WTC11 (cell line): ENCODE measurements around the gene WWC1. TPM values are rescaled to one million over a fixed set of nuclear protein-coding genes. Genes with fewer than 3 reads are reported as not detected.

Experiments
- ATAC-seq: fragments of 200-7000 bp; cut with Tn5 transposase; 2 replicates; pipeline ENCODE4 v1.10.0; 2021; ENCODE audit warnings: mild to moderate bottlenecking, moderate library complexity
- CTCF ChIA-PET: fragments of 300-600 bp; sonication (Branson Sonifier 250); formaldehyde crosslinking; loops from one replicate; lab custom pipeline; 2021; ENCODE audit warnings: antibody characterized with exemption; lab: Charles Lee
- POLR2A ChIA-PET: fragments of 350-600 bp; sonication (Branson Sonifier 250); formaldehyde crosslinking; loops from one replicate; lab custom pipeline; 2021; ENCODE audit warnings: antibody characterized with exemption; lab: Charles Lee
- DNase-seq: peaks from one replicate; pipeline ENCODE4 v3.0.0; 2021; ENCODE audit warnings: low spot score
- H3K27ac Mint-ChIP-seq: 2 replicates; pipeline ENCODE4 v1.8.0; 2021; ENCODE audit warnings: mixed read lengths
- H3K27me3 Mint-ChIP-seq: 2 replicates; pipeline ENCODE4 v1.8.0; 2021; ENCODE audit warnings: low read depth, mild to moderate bottlenecking, moderate library complexity, mixed read lengths
- H3K36me3 Mint-ChIP-seq: 2 replicates; pipeline ENCODE4 v1.8.0; 2021; ENCODE audit warnings: mixed read lengths
- H3K4me1 Mint-ChIP-seq: 2 replicates; pipeline ENCODE4 v1.8.0; 2022; ENCODE audit warnings: mixed read lengths
- H3K4me3 Mint-ChIP-seq: 2 replicates; pipeline ENCODE4 v1.8.0; 2021; ENCODE audit warnings: mild to moderate bottlenecking, moderate library complexity, mixed read lengths
- H3K9me3 Mint-ChIP-seq: 2 replicates; pipeline ENCODE4 v1.8.0; 2021; ENCODE audit warnings: mixed read lengths
- ATF1 ChIP-seq: sonication (generic); formaldehyde crosslinking; IDR thresholded peaks from 2 replicates; pipeline ENCODE4 v1.8.1; 2023; ENCODE audit warnings: mild to moderate bottlenecking, moderate library complexity, missing genetic modification reagents
- ATF3 ChIP-seq: sonication (generic); formaldehyde crosslinking; conservative IDR thresholded peaks from 2 replicates; pipeline ENCODE4 v1.8.1; 2022; ENCODE audit warnings: mild to moderate bottlenecking, missing genetic modification reagents
- E2F5 ChIP-seq: sonication (generic); formaldehyde crosslinking; IDR thresholded peaks from 2 replicates; pipeline ENCODE4 v1.8.1; 2022; ENCODE audit warnings: mild to moderate bottlenecking, moderate library complexity, missing genetic modification reagents
- EMX1 ChIP-seq: fragments of 250-450 bp; sonication (Bioruptor Pico); IDR thresholded peaks from 2 replicates; pipeline ENCODE4 v1.8.0; 2021; ENCODE audit warnings: mild to moderate bottlenecking
- ERG ChIP-seq: fragments of 250-450 bp; sonication (Bioruptor Pico); IDR thresholded peaks from 2 replicates; pipeline ENCODE4 v1.8.0; 2021; ENCODE audit warnings: mild to moderate bottlenecking
- MLX ChIP-seq: sonication (generic); formaldehyde crosslinking; IDR thresholded peaks from 2 replicates; pipeline ENCODE4 v1.8.1; 2023; ENCODE audit warnings: mild to moderate bottlenecking, missing genetic modification reagents, moderate library complexity
- NR2C2 ChIP-seq: sonication (generic); formaldehyde crosslinking; IDR thresholded peaks from 2 replicates; pipeline ENCODE4 v1.8.0; 2022; ENCODE audit warnings: mild to moderate bottlenecking, missing genetic modification reagents
- PRRX2 ChIP-seq: fragments of 250-450 bp; sonication (Bioruptor Pico); IDR thresholded peaks from 2 replicates; pipeline ENCODE4 v1.8.0; 2021; ENCODE audit warnings: mild to moderate bottlenecking
- RELA ChIP-seq: sonication (generic); formaldehyde crosslinking; IDR thresholded peaks from 2 replicates; pipeline ENCODE4 v1.8.1; 2022; ENCODE audit warnings: missing genetic modification reagents, mild to moderate bottlenecking, borderline replicate concordance
- TEAD4 ChIP-seq: sonication (generic); formaldehyde crosslinking; IDR thresholded peaks from 2 replicates; pipeline ENCODE4 v1.8.0; 2022; ENCODE audit warnings: mild to moderate bottlenecking, missing genetic modification reagents
- USF1 ChIP-seq: sonication (generic); formaldehyde crosslinking; IDR thresholded peaks from 2 replicates; pipeline ENCODE4 v1.8.0; 2022; ENCODE audit warnings: mild to moderate bottlenecking, missing genetic modification reagents
- USF2 ChIP-seq: sonication (generic); formaldehyde crosslinking; IDR thresholded peaks from 2 replicates; pipeline ENCODE4 v1.8.1; 2023; ENCODE audit warnings: mild to moderate bottlenecking, missing genetic modification reagents, moderate library complexity
- ZNF219 ChIP-seq: sonication (generic); formaldehyde crosslinking; IDR thresholded peaks from 2 replicates; pipeline ENCODE4 v1.8.0; 2023; ENCODE audit warnings: missing genetic modification reagents, mild to moderate bottlenecking, borderline replicate concordance
- ZNF512 ChIP-seq: sonication (generic); formaldehyde crosslinking; IDR thresholded peaks from 2 replicates; pipeline ENCODE4 v1.8.1; 2022; ENCODE audit warnings: missing genetic modification reagents, borderline replicate concordance
- ZSCAN18 ChIP-seq: fragments of 250-450 bp; sonication (Bioruptor Pico); IDR thresholded peaks from 2 replicates; pipeline ENCODE4 v2.1.2; 2022; ENCODE audit warnings: mild to moderate bottlenecking, moderate library complexity
- total RNA-seq: library from RNA; stranded (reverse); gene quantifications from 3 replicates; pipeline ENCODE4 v1.2.3, GENCODE V29; 2021

Gene WWC1
- total RNA-seq, 1 experiment from 2014 or later: 48.4 TPM

- TF ChIP-seq TEAD4 (CRISPR knock-in tag) (no peak), E2F5 (CRISPR knock-in tag) (no peak), PRRX2 (CRISPR knock-in tag) (no peak)
Observed at GRCh38 chr5:168312606-168313295, 21.3 kb downstream of the WWC1 start (continued).

GRCh38 chr5:168313596-168314204 is 22.3 kb downstream of the WWC1 start:
- peaks cover 5% of the 10 kb centered on the region for H3K36me3 Mint-ChIP-seq
- ATAC-seq (no peak), DNase-seq (no peak)
- TF ChIP-seq ERG (CRISPR knock-in tag): no peak
- no peak for TF ChIP-seq EMX1 (CRISPR knock-in tag)
- no peak for TF ChIP-seq USF2 (CRISPR knock-in tag)
- TF ChIP-seq ZNF512 (CRISPR knock-in tag): no peak
- no peak for TF ChIP-seq ZSCAN18 (CRISPR knock-in tag)
- H3K9me3 Mint-ChIP-seq: no peaks in the 10 kb centered on the region
- peak overlapping the region; percentile 74; the same call in 1 of the 2 replicates for H3K27ac Mint-ChIP-seq
- peaks cover 44% of the 10 kb centered on the region for H3K4me1 Mint-ChIP-seq
- ChIA-PET CTCF (interaction anchor here (0.7 to 7.1 kb wide), 4 partner anchors 18 to 44 kb away, joined by 4 to 48 read pairs (median 12); partner anchors contain the start of gene WWC1), POLR2A (no interaction called here)
- H3K27me3 Mint-ChIP-seq: peaks cover 15% of the 10 kb centered on the region
- no peak overlapping the region for H3K4me3 Mint-ChIP-seq

GRCh38 chr5:168314735-168315411 is 23.4 kb downstream of the WWC1 start:
- H3K27me3 Mint-ChIP-seq: peaks cover 3% of the 10 kb centered on the region
- no peak overlapping the region for H3K4me3 Mint-ChIP-seq
- TF ChIP-seq EMX1 (CRISPR knock-in tag): no peak
- TF ChIP-seq NR2C2 (CRISPR knock-in tag): no peak
- TF ChIP-seq USF1 (CRISPR knock-in tag): no peak
- no peak for TF ChIP-seq ATF1 (CRISPR knock-in tag)
- TF ChIP-seq RELA: no peak
- TF ChIP-seq ZNF219 (CRISPR knock-in tag): no peak
- no peak for TF ChIP-seq ATF3 (CRISPR knock-in tag)
- TF ChIP-seq MLX: no peak
- no peaks in the 10 kb centered on the region for H3K36me3 Mint-ChIP-seq
- ChIA-PET POLR2A (interaction anchor here (0.6 kb wide), 1 partner anchor 28 kb away, joined by 5 read pairs; no protein-coding TSS in a partner anchor), CTCF (interaction anchor here (0.8 to 7.1 kb wide), 6 partner anchors 8 to 50 kb away, joined by 3 to 48 read pairs (median 8); partner anchors contain the start of gene WWC1)
- no peak overlapping the region; the same call in 1 of the 2 replicates for H3K27ac Mint-ChIP-seq
- peaks cover 44% of the 10 kb centered on the region for H3K4me1 Mint-ChIP-seq
- ATAC-seq: peak; percentile 22; the same call in 1 of the 2 replicates
- DNase-seq: peak; percentile 24
- H3K9me3 Mint-ChIP-seq: no peaks in the 10 kb centered on the region
